GM23338 (cell line): ENCODE data around the gene ALPL. TPM values are rescaled to one million over a fixed set of nuclear protein-coding genes. Genes with fewer than 3 reads are reported as not detected.

Source experiments
- ATAC-seq: fragments of 200-7000 bp; cut with Tn5 transposase; 3 replicates; pipeline ENCODE4 v1.9.1; 2020
- DNase-seq: peaks from one replicate; pipeline ENCODE4 v3.0.0-alpha.2; 2015; ENCODE audit warnings: low spot score
- H2AFZ ChIP-seq: fragments of 200-600 bp; sonication (generic); 2 replicates; pipeline ENCODE4 v1.8.0; 2016; ENCODE audit warnings: antibody characterized with exemption, mild to moderate bottlenecking, moderate library complexity
- H3F3A ChIP-seq: fragments of 200-600 bp; sonication (generic); replicated peaks from 2 replicates; pipeline ENCODE4 v1.8.0; 2017; ENCODE audit warnings: antibody characterized with exemption, mixed run types, low read depth
- H3K27ac ChIP-seq: fragments of 200-600 bp; sonication (generic); 2 replicates; pipeline ENCODE4 v1.6.1; 2016; ENCODE audit warnings: low read depth
- H3K27me3 ChIP-seq: fragments of 200-600 bp; sonication (generic); 2 replicates; pipeline ENCODE4 v1.8.0; 2016; ENCODE audit warnings: mild to moderate bottlenecking, mixed run types, moderate library complexity; ENCODE audit not compliant: insufficient read depth
- H3K36me3 ChIP-seq: fragments of 200-600 bp; sonication (generic); 2 replicates; pipeline ENCODE4 v1.8.0; 2016; ENCODE audit warnings: mild to moderate bottlenecking; ENCODE audit not compliant: insufficient read depth
- H3K4me1 ChIP-seq: fragments of 200-600 bp; sonication (generic); 2 replicates; pipeline ENCODE4 v1.8.0; 2016; ENCODE audit warnings: mild to moderate bottlenecking, moderate library complexity; ENCODE audit not compliant: insufficient read depth
- H3K4me2 ChIP-seq: fragments of 200-600 bp; sonication (generic); 2 replicates; pipeline ENCODE4 v1.7.1; 2017; ENCODE audit warnings: mixed run types
- H3K4me3 ChIP-seq: fragments of 200-600 bp; sonication (generic); 2 replicates; pipeline ENCODE4 v1.6.1; 2016; ENCODE audit warnings: mixed run types
- H3K79me2 ChIP-seq: fragments of 200-600 bp; sonication (generic); replicated peaks from 2 replicates; pipeline ENCODE4 v1.8.0; 2017; ENCODE audit warnings: mild to moderate bottlenecking; ENCODE audit not compliant: insufficient read depth
- H3K9me2 ChIP-seq: fragments of 200-600 bp; sonication (generic); 2 replicates; pipeline ENCODE4 v1.8.0; 2017; ENCODE audit not compliant: insufficient read depth
- H4K20me1 ChIP-seq: fragments of 200-600 bp; sonication (generic); replicated peaks from 2 replicates; pipeline ENCODE4 v1.8.0; 2017; ENCODE audit warnings: mild to moderate bottlenecking; ENCODE audit not compliant: insufficient read depth
- H3K27ac Mint-ChIP-seq: 2 replicates; pipeline ENCODE4 v1.8.0; 2020; ENCODE audit warnings: inconsistent platforms, mild to moderate bottlenecking, moderate library complexity, mixed read lengths
- H3K27me3 Mint-ChIP-seq: 3 replicates; pipeline ENCODE4 v1.8.0; 2022; ENCODE audit warnings: low read depth, mild to moderate bottlenecking, moderate library complexity, mixed read lengths, inconsistent platforms; ENCODE audit not compliant: insufficient read depth, poor library complexity
- H3K36me3 Mint-ChIP-seq: 3 replicates; pipeline ENCODE4 v1.8.0; 2021; ENCODE audit warnings: low read depth, mild to moderate bottlenecking, inconsistent platforms, moderate library complexity, mixed read lengths
- H3K4me1 Mint-ChIP-seq: 3 replicates; pipeline ENCODE4 v1.8.0; 2020; ENCODE audit warnings: mild to moderate bottlenecking, inconsistent platforms, mixed read lengths
- H3K4me3 Mint-ChIP-seq: 3 replicates; pipeline ENCODE4 v1.8.0; 2021; ENCODE audit warnings: moderate library complexity, mild to moderate bottlenecking, inconsistent platforms, mixed read lengths
- H3K9me3 Mint-ChIP-seq: 3 replicates; pipeline ENCODE4 v1.8.0; 2020; ENCODE audit warnings: moderate library complexity, mild to moderate bottlenecking, inconsistent platforms, mixed read lengths
- CREB1 ChIP-seq: fragments of 250-450 bp; sonication (Bioruptor Pico); IDR thresholded peaks from 2 replicates; pipeline ENCODE4 v1.5.0; 2020; ENCODE audit warnings: low read depth, mild to moderate bottlenecking, moderate library complexity
- CTCF ChIP-seq, 2 experiments: fragments of 200-600 bp in 1 of 2; sonication (generic) in 1 of 2; conservative IDR thresholded peaks; 2 replicates each; pipeline versions ENCODE4 v1.5.1 to v1.6.1; 2016 to 2017; ENCODE audit warnings: antibody characterized with exemption in 2 of 2, low read depth in 2 of 2, mild to moderate bottlenecking in 2 of 2, moderate library complexity in 1 of 2
- ETS1 ChIP-seq: IDR thresholded peaks from 2 replicates; pipeline ENCODE4 v1.6.1; 2016; ENCODE audit warnings: antibody characterized with exemption
- EZH2 ChIP-seq: fragments of 200-600 bp; sonication (generic); IDR thresholded peaks from one replicate; pipeline ENCODE4 v1.8.0; 2017; ENCODE audit warnings: antibody characterized with exemption, mild to moderate bottlenecking, low read depth; ENCODE audit not compliant: unreplicated experiment
- EZH2phosphoT487 ChIP-seq: fragments of 200-600 bp; sonication (generic); IDR thresholded peaks from one replicate; pipeline ENCODE4 v1.8.1; 2018; ENCODE audit warnings: antibody characterized with exemption; ENCODE audit not compliant: unreplicated experiment
- JUNB ChIP-seq: IDR thresholded peaks from one replicate; pipeline ENCODE4 v1.6.1; 2016; ENCODE audit warnings: antibody characterized with exemption; ENCODE audit not compliant: unreplicated experiment
- NANOG ChIP-seq: IDR thresholded peaks from 2 replicates; pipeline ENCODE4 v1.6.1; 2016; ENCODE audit warnings: antibody characterized with exemption, borderline replicate concordance
- POLR2AphosphoS5 ChIP-seq: IDR thresholded peaks from 2 replicates; pipeline ENCODE4 v1.6.1; 2016; ENCODE audit warnings: antibody characterized with exemption, low read depth
- REST ChIP-seq: IDR thresholded peaks from one replicate; pipeline ENCODE4 v1.6.1; 2018; ENCODE audit warnings: antibody characterized with exemption; ENCODE audit not compliant: unreplicated experiment
- STAT1 ChIP-seq: IDR thresholded peaks from one replicate; pipeline ENCODE4 v1.6.1; 2016; ENCODE audit warnings: antibody characterized with exemption; ENCODE audit not compliant: unreplicated experiment
- ZNF114 ChIP-seq: fragments of 250-450 bp; sonication (Bioruptor Pico); IDR thresholded peaks from 2 replicates; pipeline ENCODE4 v1.5.0; 2020; ENCODE audit warnings: mild to moderate bottlenecking, moderate library complexity
- ZNF331 ChIP-seq: fragments of 250-450 bp; sonication (Bioruptor Pico); IDR thresholded peaks from 2 replicates; pipeline ENCODE4 v1.5.0; 2020; ENCODE audit warnings: low read depth, mild to moderate bottlenecking, moderate library complexity
- ZNF462 ChIP-seq: fragments of 250-450 bp; sonication (Bioruptor Pico); IDR thresholded peaks from 2 replicates; pipeline ENCODE4 v1.5.0; 2020; ENCODE audit warnings: mild to moderate bottlenecking, moderate library complexity
- polyA plus RNA-seq: library from polyadenylated mRNA; unstranded; fragments of >200 nt; fragmentation: Nextera tagmentation; extraction: Ambion mirVana; gene quantifications from 2 replicates; pipeline ENCODE4 v1.2.1, GENCODE V29; 2016
- total RNA-seq: library from RNA; depleted of rRNA; stranded (reverse); fragments of >200 nt; shearing (Covaris generic); gene quantifications from 2 replicates; pipeline ENCODE4 v1.2.3, GENCODE V29; 2014

ALPL gene
- total and polyA plus RNA-seq, 2 experiments from 2014 or later: 116 to 187 TPM

GRCh38 chr1:21605012-21605715 lies 95.9 kb downstream of the ALPL start:
- no peak for TF ChIP-seq ZNF462 (CRISPR knock-in tag)
- TF ChIP-seq ETS1: no peak
- no peak for TF ChIP-seq JUNB
- TF ChIP-seq EZH2: no peak
- TF ChIP-seq POLR2AphosphoS5: no peak
- no peak for TF ChIP-seq EZH2phosphoT487
- TF ChIP-seq ZNF331 (CRISPR knock-in tag): no peak
- no peak for TF ChIP-seq CREB1
- no peak for TF ChIP-seq CTCF (conservative IDR thresholded peaks at IDR 0.05; ENCODE audit: low read depth in 2 of 2)
- TF ChIP-seq NANOG: no peak
- no peak for TF ChIP-seq REST
- TF ChIP-seq ZNF114: no peak
- no peak for TF ChIP-seq STAT1
- H3K36me3 Mint-ChIP-seq: no peaks in the 10 kb centered on the region; the same call in 2 of the 3 replicates
- Histone ChIP-seq H3K9me2 (no peaks in the 10 kb centered on the region), H3K36me3 (no peaks in the 10 kb centered on the region), H2AFZ (no peak overlapping the region), H3K4me2 (no peak overlapping the region), H3K27me3 (no peaks in the 10 kb centered on the region), H4K20me1 (no peaks in the 10 kb centered on the region), H3K79me2 (no peaks in the 10 kb centered on the region), H3K4me1 (no peaks in the 10 kb centered on the region; the same call in 1 of the 2 replicates), H3K27ac (no peak overlapping the region), H3K4me3 (no peak overlapping the region), H3F3A (no peaks in the 10 kb centered on the region)
- H3K4me1 Mint-ChIP-seq: peaks cover 22% of the 10 kb centered on the region
- no peak for ATAC-seq
- no peak overlapping the region for H3K4me3 Mint-ChIP-seq
- DNase-seq: no peak
- H3K9me3 Mint-ChIP-seq: no peaks in the 10 kb centered on the region
- no peak overlapping the region for H3K27ac Mint-ChIP-seq
- H3K27me3 Mint-ChIP-seq: peaks cover 17% of the 10 kb centered on the region
